NCI-H460 (cell line): ENCODE data around the gene ARL4C. TPM values are rescaled to one million over a fixed set of nuclear protein-coding genes. Genes with fewer than 3 reads are reported as not detected.
A peak's percentile ranks its signal among the peaks of the same experiment; 100 is the strongest.

Experiments used
- DNase-seq: peaks from one replicate; pipeline ENCODE4 v3.0.0-alpha.2; 2016; ENCODE audit warnings: low read depth; ENCODE audit errors: extremely low read depth
- polyA plus RNA-seq: library from polyadenylated mRNA; depleted of rRNA; stranded (reverse); fragments of >200 nt; gene quantifications from 2 replicates; pipeline ENCODE4 v1.2.3, GENCODE V29; 2014; cell fraction: nucleus; rRNA removed
- total RNA-seq: library from RNA; depleted of rRNA; stranded (reverse); fragments of >200 nt; shearing (Covaris generic); gene quantifications from 2 replicates; pipeline ENCODE4 v1.2.3, GENCODE V29; 2014; rRNA removed

Gene ARL4C
- 0.69 and 1.2 TPM in 2 replicates for total RNA-seq
- polyA plus RNA-seq, result 0.13 and 0.38 TPM in 2 replicates

- DNase-seq, result peak; percentile 62
Measured at GRCh38 chr2:234496835-234497593, at the start of gene ARL4C. Gene ARL4C (minus strand): TSS chr2:234497081. CDS start chr2:234496586, 495 bp downstream.

DNA sequence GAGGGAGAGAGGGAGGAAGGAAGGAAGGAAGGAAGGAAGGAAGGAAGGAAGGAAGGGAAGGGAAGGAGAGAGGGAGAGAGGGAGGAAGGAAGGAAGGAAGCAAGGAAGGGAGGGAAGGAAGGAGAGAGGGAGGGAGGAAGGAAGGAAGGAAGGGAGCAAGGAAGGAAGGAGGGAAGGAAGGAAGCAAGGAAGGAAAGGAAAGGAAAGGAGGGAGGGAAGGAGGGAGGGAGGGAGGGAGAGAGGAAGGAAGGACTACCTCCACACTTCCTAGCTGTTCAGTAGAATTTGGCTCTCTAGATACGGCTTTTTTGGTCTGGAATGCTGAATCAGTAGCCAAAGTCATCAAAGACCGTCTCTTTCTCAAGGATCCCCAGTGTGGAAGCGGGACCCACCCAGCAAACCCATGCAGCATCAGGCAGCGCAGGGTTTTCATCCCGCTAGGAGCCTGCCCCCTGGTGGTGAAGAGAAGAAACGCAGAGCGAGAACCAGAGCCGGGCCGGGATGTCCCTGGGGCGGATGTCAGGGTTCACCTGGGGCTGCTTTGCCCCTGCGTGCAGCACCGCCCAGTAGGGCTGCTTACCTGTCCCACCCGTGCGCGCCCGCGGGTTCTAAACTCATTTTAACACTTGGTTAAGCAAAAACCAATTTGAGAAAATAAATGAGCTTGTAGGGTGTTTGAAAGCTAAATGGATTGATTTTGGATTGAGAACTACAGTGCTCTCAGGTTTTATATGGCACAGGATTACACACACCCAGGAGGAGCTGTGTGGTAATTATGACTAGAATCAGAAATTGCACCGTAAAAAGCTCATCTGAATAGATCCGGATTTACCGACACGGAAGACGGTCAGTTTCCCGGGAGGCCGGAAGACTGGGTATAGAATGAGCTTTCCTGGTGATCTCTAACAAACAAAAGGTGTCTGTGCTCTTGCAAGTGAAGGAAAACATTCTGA lies 48.1 kb upstream of the ARL4C start:
- DNase-seq, result peak; percentile 60

DNA sequence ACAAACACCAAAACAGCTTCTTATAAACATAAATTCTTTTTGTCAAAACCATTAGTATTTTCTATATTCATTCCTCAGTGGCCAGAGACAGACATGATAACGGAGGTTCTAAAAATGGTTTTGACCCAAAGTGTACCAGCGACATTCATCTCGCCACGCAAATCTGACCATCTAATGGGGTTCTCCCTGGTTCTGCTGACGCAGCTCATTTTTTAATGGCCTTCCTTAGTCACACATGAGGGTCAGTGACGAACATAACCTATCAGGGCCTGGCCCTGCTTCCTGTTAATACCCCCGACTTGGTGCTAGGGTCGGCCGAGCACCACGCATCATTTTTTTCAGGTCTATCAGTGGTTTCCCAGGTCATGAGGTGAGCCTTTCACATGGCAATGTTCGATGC lies 45.9 kb upstream of the ARL4C start:
- no peak for DNase-seq

DNA sequence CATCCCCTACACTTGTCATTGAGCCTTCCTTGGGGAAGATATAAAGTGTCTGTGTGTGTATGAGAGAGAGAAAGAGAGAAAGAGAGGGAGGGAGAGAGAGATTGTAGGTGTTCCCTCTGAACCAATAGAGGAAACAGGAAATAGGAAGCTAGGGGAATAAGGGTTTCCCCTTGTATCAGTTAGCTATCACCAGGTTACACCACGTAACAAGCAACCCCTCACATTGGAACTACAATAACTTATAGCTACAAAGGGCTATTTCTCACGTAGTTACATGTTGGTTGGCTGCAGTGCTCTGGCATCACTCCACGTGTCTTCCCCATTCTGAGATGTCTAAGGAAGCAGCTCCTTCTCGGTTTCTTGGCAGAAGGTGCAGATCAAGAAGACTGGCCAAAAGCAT lies 41.0 kb upstream of the ARL4C start:
- DNase-seq, result no peak

DNA sequence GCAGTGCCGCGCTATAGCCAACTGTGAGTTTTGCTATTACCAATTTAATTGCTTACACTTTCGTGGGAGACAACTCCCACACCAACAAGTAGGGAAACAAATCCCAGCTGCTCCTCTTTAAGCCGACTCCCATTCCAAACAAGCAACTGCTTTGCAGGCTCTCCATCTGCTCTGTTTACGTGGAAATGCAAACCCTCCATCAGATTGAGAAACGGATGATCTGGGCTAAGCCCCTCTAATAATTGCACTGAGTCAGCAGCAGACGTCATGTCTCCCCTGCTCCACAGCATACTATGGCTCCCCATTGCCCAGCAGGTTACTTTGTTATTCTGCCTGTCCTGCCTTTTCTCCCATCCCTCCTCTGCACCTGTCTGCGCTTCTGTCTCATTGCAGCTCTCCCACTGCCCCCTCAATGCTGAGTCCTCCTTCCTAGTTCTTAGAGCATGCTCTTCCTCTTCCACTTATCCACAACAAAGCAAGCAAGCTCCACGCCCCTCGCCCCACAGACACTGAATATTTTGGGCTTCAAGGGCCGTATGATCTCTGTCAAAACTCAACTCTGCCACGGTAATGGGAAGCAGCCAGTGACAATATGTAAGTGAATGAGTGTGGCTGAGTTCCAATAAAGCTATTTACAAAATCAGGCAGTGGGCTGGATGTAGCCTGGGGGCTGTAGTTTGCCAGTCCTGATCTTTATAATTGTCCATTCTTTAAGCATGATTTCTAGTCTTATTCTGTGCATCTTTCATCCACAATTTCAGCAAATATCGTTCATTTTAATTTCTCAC lies 39.5 kb upstream of the ARL4C start:
- DNase-seq, result no peak

DNA sequence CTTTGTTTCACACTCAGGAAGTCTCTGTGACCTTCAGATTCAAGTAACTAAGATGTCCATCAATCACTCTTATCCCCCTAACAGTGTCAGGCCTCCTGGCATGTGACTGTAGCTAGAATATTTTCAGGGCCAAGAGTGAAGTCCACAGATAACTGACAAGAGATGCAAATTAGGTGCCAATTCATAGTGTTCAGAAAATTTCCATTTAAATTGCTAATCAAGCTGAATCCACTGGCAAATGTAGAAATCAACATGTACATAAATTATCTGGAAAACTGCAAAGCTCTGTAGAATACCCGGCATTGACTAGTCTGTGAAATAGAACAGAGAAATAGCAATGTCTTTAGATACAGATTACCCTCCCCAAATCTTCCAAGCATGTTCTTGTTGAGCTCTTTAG lies 38.6 kb upstream of the ARL4C start:
- no peak for DNase-seq

- no peak for DNase-seq
Measured at GRCh38 chr2:234534515-234534914, 37.6 kb upstream of the ARL4C start.

DNA sequence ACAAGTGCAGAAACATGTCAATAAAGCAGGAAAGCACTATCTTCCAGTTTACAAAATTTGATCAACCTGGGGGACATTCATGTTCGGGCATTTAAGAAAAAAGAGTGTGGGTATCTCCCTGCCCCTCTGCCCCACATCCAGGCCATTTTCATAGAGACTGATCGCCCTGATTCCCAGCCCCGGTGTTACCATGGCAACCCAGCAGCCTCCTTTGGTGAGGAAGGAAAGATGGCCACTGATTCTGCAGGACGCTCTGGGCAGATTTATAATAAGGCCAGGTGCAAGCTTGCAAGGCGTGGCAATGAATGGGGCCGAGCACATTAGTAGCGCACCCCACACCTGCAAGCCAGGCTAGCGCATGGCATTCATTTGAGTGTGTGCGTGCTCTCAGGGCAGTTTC lies 36.7 kb upstream of the ARL4C start:
- DNase-seq, result no peak

DNA sequence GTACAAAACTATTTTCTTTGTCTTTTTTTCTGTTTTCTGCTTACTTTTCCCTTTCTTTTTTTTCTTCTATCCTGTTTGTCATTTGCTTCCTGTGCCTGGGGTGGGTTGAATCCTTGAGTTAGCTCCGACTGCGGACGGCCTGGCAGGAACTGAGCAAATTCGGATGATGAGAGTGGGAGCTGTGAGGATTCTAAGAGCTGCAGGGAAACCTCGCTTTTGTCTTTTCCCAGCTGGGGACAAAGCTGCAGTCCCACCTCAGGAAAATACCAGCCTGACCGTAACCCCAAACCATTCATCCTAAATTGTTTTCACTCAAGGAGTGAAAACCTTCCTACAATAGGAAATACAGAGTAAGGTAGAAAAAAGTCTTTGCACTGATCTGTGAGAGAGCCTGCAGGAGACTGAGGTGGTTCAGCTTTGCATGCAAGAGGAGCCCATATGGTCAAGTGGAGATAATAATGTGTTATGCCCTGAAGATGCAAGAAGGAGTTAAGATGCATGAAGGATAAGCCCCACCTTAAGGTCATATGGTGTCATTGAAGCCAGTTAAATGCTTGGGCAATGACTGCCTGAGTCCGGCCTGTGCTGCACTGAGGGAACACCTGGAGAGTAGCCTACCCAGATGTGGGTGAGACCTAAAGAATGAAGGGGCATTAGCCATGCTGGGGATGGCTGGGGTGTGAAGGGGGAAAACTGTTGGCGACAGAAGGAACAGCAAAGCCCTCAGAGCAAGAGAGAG lies 31.7 kb upstream of the ARL4C start:
- DNase-seq, result no peak

- DNase-seq, result no peak
Measured at GRCh38 chr2:234526711-234527110, 29.8 kb upstream of the ARL4C start.

- DNase-seq, result no peak
Measured at GRCh38 chr2:234521536-234521935, 24.7 kb upstream of the ARL4C start.

DNA sequence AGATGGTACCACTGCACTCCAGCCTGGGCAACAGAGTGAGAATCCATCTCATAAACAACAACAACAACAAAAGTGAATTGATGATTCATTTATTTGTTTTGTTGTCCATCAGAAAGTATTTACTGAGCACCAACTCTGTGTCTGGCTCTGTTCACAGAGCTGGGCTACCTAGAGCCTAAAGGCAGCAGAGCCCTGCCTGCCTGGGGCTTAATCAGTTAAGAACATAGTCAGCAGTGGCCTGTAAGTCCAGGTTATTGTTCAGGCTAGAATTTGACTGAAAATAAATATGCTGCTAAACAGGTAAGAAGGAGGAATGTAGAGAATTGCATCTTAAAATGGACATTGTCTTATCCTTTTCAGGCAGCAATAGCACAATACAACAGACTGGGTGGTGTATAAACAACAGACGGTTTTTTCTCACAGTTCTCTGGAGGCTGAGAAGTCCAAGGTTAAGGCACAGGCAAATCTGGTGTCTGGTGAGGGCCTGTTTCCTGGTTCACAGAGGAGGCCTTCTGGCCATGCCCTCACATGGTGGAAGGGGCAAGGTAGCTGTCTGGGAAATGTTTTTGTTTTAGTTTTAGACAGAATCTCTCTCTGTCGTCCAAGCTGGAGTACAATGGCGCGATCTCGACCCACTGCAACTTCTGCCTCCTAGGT lies 22.2 kb upstream of the ARL4C start:
- no peak for DNase-seq

DNA sequence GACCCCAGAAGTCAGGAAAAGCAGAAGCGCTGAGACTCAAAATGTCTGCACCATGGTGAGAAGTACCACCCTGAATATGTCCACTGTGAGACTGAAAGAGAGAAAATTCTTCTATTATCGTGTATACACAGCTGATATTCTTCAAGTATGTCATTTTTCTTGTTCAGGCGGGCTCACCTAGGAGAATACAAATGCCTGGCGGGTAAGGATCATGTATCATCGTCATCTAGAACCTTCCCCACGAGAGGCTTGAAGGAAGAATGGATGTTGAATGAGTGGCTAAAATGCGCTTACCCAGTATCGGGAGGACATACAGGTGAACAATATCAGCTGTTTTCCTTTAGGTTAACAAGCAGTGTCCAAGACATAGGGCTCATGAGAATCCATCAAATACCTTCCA lies 21.1 kb upstream of the ARL4C start:
- no peak for DNase-seq

DNA sequence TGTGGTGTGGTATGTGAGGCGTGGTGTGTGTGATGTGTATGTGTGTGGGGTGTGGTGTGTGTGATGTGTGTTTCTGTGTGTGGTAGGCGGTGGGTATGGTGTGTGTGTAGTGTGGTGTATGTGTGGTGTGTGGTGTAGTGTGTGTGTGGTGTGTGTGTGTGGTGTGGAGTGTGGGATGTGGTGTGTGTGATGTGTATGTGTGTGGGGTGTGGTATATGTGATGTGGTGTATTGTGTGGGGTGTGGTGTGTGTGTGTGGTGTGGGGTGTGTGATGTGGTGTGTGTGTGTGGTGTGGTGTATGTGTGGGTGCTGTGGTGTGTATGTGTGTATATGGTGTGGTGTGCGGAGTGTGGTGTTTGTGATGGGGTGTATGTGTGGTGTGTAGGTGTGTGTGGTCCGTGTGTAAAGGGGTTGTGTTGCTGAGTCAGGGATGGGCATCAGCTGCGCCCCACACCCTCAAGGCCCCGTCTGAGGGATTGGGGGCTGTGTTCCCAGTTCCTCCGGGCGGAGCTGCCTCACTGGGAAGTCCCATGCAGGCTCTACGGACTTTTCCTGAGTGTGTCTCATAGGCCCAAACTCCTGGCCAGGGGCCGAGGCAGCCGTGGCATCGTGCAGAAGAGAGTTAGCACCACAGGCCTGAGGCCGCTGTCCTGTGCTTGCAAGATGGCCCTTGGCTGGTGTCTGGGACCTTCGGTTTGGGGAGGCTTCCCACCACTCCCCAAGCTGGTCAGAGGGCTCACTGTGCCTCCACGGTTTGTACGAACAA lies 18.2 kb upstream of the ARL4C start:
- no peak for DNase-seq

DNA sequence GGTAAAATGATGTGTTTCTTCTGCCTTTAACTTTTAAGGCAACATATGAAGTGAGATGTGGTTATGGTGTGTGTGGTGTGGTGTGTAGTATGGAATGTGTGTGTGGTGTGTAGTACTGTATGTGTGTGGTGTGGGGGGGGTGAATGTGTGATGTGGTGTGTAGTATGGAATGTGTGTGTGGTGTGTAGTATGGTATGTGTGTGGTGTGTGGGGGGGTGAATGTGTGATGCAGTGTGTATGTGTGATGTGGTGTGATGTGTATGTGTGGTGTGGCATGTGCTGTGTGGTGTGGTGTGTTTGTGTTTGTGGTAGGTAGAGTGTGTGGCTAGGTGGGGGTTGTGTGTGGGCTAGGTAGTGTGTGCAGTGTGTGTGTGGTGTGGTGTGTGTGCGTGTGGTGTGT lies 17.2 kb upstream of the ARL4C start:
- no peak for DNase-seq

- DNase-seq, result no peak
Measured at GRCh38 chr2:234512884-234513669, 16.2 kb upstream of the ARL4C start.

DNA sequence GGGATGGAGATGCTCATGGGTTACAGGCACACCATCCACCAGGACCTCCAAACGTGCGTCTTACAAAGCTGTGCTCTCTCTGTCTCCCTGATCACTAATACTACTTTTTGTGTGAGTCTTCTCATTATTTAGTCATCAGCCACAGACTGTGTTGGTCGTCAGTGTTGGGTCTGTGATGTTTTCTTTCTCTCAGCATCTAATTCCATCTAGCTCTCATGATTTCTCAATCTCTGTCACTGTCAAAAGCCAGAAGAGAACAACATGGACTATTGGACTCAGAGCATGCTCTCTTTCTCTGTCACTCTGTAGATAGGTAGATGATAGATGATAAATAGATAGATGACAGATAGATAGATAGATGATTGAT lies 6.0 kb upstream of the ARL4C start:
- DNase-seq, result no peak

- DNase-seq, result peak; percentile 11
Measured at GRCh38 chr2:234502285-234502918, 5.5 kb upstream of the ARL4C start.
